ENCODE data around the gene MIX23.

Gene MIX23

GRCh38 chr3:122332551-122332950, 50.5 kb downstream of the MIX23 start:
- no peak for ATAC-seq
- no peak for DNase-seq
- no peaks in the 10 kb centered on the region for H3K9me3 Mint-ChIP-seq
- no peak overlapping the region for H3K4me3 Mint-ChIP-seq
- no peaks in the 10 kb centered on the region for H3K4me1 Mint-ChIP-seq
- peaks cover 21% of the 10 kb centered on the region for H3K27me3 Mint-ChIP-seq
- H3K27ac Mint-ChIP-seq: peak overlapping the region in 1 of 2 donors; percentile 29

GRCh38 chr3:122331886-122332285, 51.1 kb downstream of the MIX23 start:
- Mint-ChIP-seq H3K4me3 (no peak overlapping the region), H3K4me1 (no peaks in the 10 kb centered on the region), H3K27me3 (peaks cover 21% of the 10 kb centered on the region), H3K9me3 (no peaks in the 10 kb centered on the region), H3K27ac (no peak overlapping the region)
- DNase-seq (no peak), ATAC-seq (no peak)

GRCh38 chr3:122325769-122326168, 57.3 kb downstream of the MIX23 start:
- H3K4me3 Mint-ChIP-seq: no peak overlapping the region
- H3K9me3 Mint-ChIP-seq: peaks cover 0 to 4% of the 10 kb centered on the region in 2 donors
- no peak for ATAC-seq
- no peak overlapping the region for H3K27ac Mint-ChIP-seq
- no peak for DNase-seq
- H3K27me3 Mint-ChIP-seq: peaks cover 13% of the 10 kb centered on the region
- peaks cover 29% of the 10 kb centered on the region for H3K4me1 Mint-ChIP-seq

GRCh38 chr3:122324871-122325323, 58.1 kb downstream of the MIX23 start, which contains the start of gene CSTA:
Gene CSTA, plus strand, starts transcription at chr3:122325248. Its CDS starts 45 bp downstream, at chr3:122325293.
- Mint-ChIP-seq H3K4me1 (peaks cover 30% of the 10 kb centered on the region), H3K4me3 (no peak within 1 kb of the TSS), H3K9me3 (peaks cover 0 to 4% of the 10 kb centered on the region in 2 donors), H3K27ac (no peak within 1 kb of the TSS), H3K27me3 (peaks cover 13% of the 10 kb centered on the region)
- ATAC-seq: no peak
- DNase-seq: no peak

GRCh38 chr3:122322095-122323075, 60.6 kb downstream of the MIX23 start:
- peak; percentile 39 to 62 for DNase-seq
- peak; percentile 99 for ATAC-seq
- Mint-ChIP-seq H3K27me3 (peaks cover 13% of the 10 kb centered on the region), H3K4me3 (peak overlapping the region; percentile 0 to 3), H3K4me1 (peaks cover 35% of the 10 kb centered on the region), H3K27ac (peak overlapping the region in 1 of 2 donors; percentile 84), H3K9me3 (peaks cover 4 to 14% of the 10 kb centered on the region in 2 donors)

GRCh38 chr3:122318620-122319019, 64.4 kb downstream of the MIX23 start:
- no peak overlapping the region for H3K4me3 Mint-ChIP-seq
- H3K27ac Mint-ChIP-seq: no peak overlapping the region
- DNase-seq (no peak), ATAC-seq (no peak)
- H3K4me1 Mint-ChIP-seq: peaks cover 31% of the 10 kb centered on the region
- peaks cover 10% of the 10 kb centered on the region for H3K27me3 Mint-ChIP-seq
- H3K9me3 Mint-ChIP-seq: peaks cover 4 to 14% of the 10 kb centered on the region in 2 donors

- H3K4me1 Mint-ChIP-seq: peaks cover 19% of the 10 kb centered on the region
- peaks cover 0 to 14% of the 10 kb centered on the region in 2 donors for H3K9me3 Mint-ChIP-seq
- no peak for ATAC-seq
- H3K4me3 Mint-ChIP-seq: no peak overlapping the region
- peaks cover 10% of the 10 kb centered on the region for H3K27me3 Mint-ChIP-seq
- H3K27ac Mint-ChIP-seq: no peak overlapping the region
- DNase-seq: no peak
Measured at GRCh38 chr3:122316368-122316767, 66.7 kb downstream of the MIX23 start.

GRCh38 chr3:122315619-122316018, 67.4 kb downstream of the MIX23 start:
- Mint-ChIP-seq H3K9me3 (peaks cover 0 to 14% of the 10 kb centered on the region in 2 donors), H3K27me3 (peaks cover 10% of the 10 kb centered on the region), H3K4me3 (no peak overlapping the region), H3K4me1 (peaks cover 13% of the 10 kb centered on the region), H3K27ac (no peak overlapping the region)
- ATAC-seq (no peak), DNase-seq (no peak)

GRCh38 chr3:122314228-122314876, 68.7 kb downstream of the MIX23 start:
- DNase-seq (no peak), ATAC-seq (no peak)
- Mint-ChIP-seq H3K27ac (no peak overlapping the region), H3K27me3 (peaks cover 10% of the 10 kb centered on the region), H3K9me3 (peaks cover 0 to 14% of the 10 kb centered on the region in 2 donors), H3K4me1 (peaks cover 13% of the 10 kb centered on the region), H3K4me3 (no peak overlapping the region)

- H3K9me3 Mint-ChIP-seq: peaks cover 0 to 6% of the 10 kb centered on the region in 2 donors
- H3K4me3 Mint-ChIP-seq: no peak overlapping the region
- peaks cover 10% of the 10 kb centered on the region for H3K27me3 Mint-ChIP-seq
- H3K4me1 Mint-ChIP-seq: peaks cover 10% of the 10 kb centered on the region
- DNase-seq: no peak
- no peak for ATAC-seq
- H3K27ac Mint-ChIP-seq: no peak overlapping the region
Measured at GRCh38 chr3:122313281-122313680, 69.8 kb downstream of the MIX23 start.

- H3K4me3 Mint-ChIP-seq: no peak overlapping the region
- H3K27ac Mint-ChIP-seq: no peak overlapping the region
- DNase-seq (no peak), ATAC-seq (no peak)
- H3K4me1 Mint-ChIP-seq: peaks cover 7% of the 10 kb centered on the region
- peaks cover 10% of the 10 kb centered on the region for H3K27me3 Mint-ChIP-seq
- H3K9me3 Mint-ChIP-seq: peaks cover 0 to 1% of the 10 kb centered on the region in 2 donors
Measured at GRCh38 chr3:122312826-122313225, 70.2 kb downstream of the MIX23 start.

GRCh38 chr3:122310361-122310760, 72.7 kb downstream of the MIX23 start:
- H3K4me1 Mint-ChIP-seq: peaks cover 7% of the 10 kb centered on the region
- ATAC-seq (no peak), DNase-seq (no peak)
- H3K27ac Mint-ChIP-seq: peak overlapping the region in 1 of 2 donors; percentile 9
- peaks cover 2% of the 10 kb centered on the region for H3K27me3 Mint-ChIP-seq
- no peak overlapping the region for H3K4me3 Mint-ChIP-seq
- H3K9me3 Mint-ChIP-seq: no peaks in the 10 kb centered on the region

Data from stimulated activated naive CD8-positive, alpha-beta T cell treated with anti-CD3 and anti-CD28 coated beads, Interleukin-15, amount 100 ng/mL, for 72 hours (primary cell).